A549 (cell line): ENCODE results near the gene RELN. TPM values are rescaled to one million over a fixed set of nuclear protein-coding genes. Genes with fewer than 3 reads are reported as not detected.
A peak's percentile ranks its signal among the peaks of the same experiment; 100 is the strongest.
"Not testable (repeated sequence)": the region's sequence is repeated elsewhere in the genome, so short reads cannot be mapped to it uniquely, and the experiment has no call there.

Source experiments
- ATAC-seq, 2 experiments: fragments of 200-7000 bp in 1 of 2; fragments of >200 bp in 1 of 2; cut with Nextera tagmentation in 1 of 2; cut with Tn5 transposase in 1 of 2; 3 replicates each; pipeline versions ENCODE4 v1.8.0 to v1.9.1; 2018 to 2020; ENCODE audit warnings: mild to moderate bottlenecking in 1 of 2, moderate library complexity in 1 of 2
- CTCF ChIA-PET: fragments of 300-600 bp; sonication (Branson Sonifier 250); formaldehyde crosslinking; extraction: SDS; loops from one replicate; lab custom pipeline; 2021; ENCODE audit warnings: antibody characterized with exemption, inconsistent platforms; lab: Yijun Ruan, JAX
- POLR2A ChIA-PET: fragments of 350-600 bp; formaldehyde crosslinking; extraction: SDS; loops from one replicate; lab custom pipeline; 2021; ENCODE audit warnings: antibody characterized with exemption, inconsistent platforms; lab: Yijun Ruan, JAX
- DNase-seq, 2 experiments: peaks; one replicate each; pipeline versions ENCODE4 v3.0.0 to v3.0.0-alpha.2; 2011 to 2016; ENCODE audit warnings: low read depth in 1 of 2, low spot score in 1 of 2
- FAIRE-seq: peaks from 2 replicates; lab custom pipeline; 2011; peaks lifted over from hg19 to GRCh38; lab: Jason Lieb, UNC
- H3K27ac ChIP-seq, 2 experiments: fragments of >200 bp; sonication (Bioruptor Twin); formaldehyde crosslinking; 3 replicates each; pipeline ENCODE4 v1.5.1; 2016 to 2017
- H3K4me1 ChIP-seq: fragments of >200 bp; sonication (Bioruptor Twin); formaldehyde crosslinking; 3 replicates; pipeline ENCODE4 v1.6.1; 2016
- H3K4me2 ChIP-seq: fragments of >200 bp; sonication (Bioruptor Twin); formaldehyde crosslinking; 3 replicates; pipeline ENCODE4 v1.6.1; 2016
- H3K4me3 ChIP-seq: fragments of >200 bp; sonication (Bioruptor Twin); formaldehyde crosslinking; 3 replicates; pipeline ENCODE4 v1.5.1; 2016
- H3K9me3 ChIP-seq: fragments of >200 bp; sonication (Bioruptor Twin); formaldehyde crosslinking; 3 replicates; pipeline ENCODE4 v1.6.1; 2016
- CBX2 ChIP-seq: fragments of 200-600 bp; sonication (generic); IDR thresholded peaks from 2 replicates; pipeline ENCODE4 v1.6.1; 2016; ENCODE audit warnings: low read depth, mild to moderate bottlenecking, borderline replicate concordance
- CBX8 ChIP-seq: fragments of 200-600 bp; sonication (generic); IDR thresholded peaks from 2 replicates; pipeline ENCODE4 v1.6.1; 2016
- ESRRA ChIP-seq: fragments of 150-350 bp; IDR thresholded peaks from 2 replicates; pipeline ENCODE4 v1.6.1; 2014; ENCODE audit warnings: mild to moderate bottlenecking, low read length, borderline replicate concordance
- FOXS1 ChIP-seq: fragments of 250-450 bp; sonication (Bioruptor Pico); IDR thresholded peaks from 2 replicates; pipeline ENCODE4 v1.5.0; 2020; ENCODE audit warnings: mild to moderate bottlenecking, moderate library complexity
- HOXB13 ChIP-seq: fragments of 250-450 bp; sonication (Bioruptor Pico); IDR thresholded peaks from 2 replicates; pipeline ENCODE4 v1.5.0; 2020; ENCODE audit warnings: low read depth, mild to moderate bottlenecking, moderate library complexity
- KDM5A ChIP-seq: fragments of 200-600 bp; sonication (generic); IDR thresholded peaks from 2 replicates; pipeline ENCODE4 v1.6.1; 2016; ENCODE audit warnings: antibody characterized with exemption, mild to moderate bottlenecking
- MYC ChIP-seq: IDR thresholded peaks from 2 replicates; pipeline ENCODE4 v1.6.1; 2012; ENCODE audit warnings: mild to moderate bottlenecking, inconsistent platforms, low read length, improper control_type of control experiment, borderline replicate concordance
- NFE2L2 ChIP-seq: fragments of 150-350 bp; conservative IDR thresholded peaks from 2 replicates; pipeline ENCODE4 v1.6.1; 2014; ENCODE audit warnings: low read length
- RAD21 ChIP-seq, 2 experiments: fragments of >200 bp in 1 of 2; sonication (Bioruptor Twin) in 1 of 2; formaldehyde crosslinking in 1 of 2; IDR thresholded peaks in 1 of 2; conservative IDR thresholded peaks in 1 of 2; 2 replicates in 1 of 2; 3 replicates in 1 of 2; pipeline ENCODE4 v1.6.1; 2012 to 2018; ENCODE audit warnings: inconsistent platforms in 1 of 2
- RFX5 ChIP-seq: fragments of 450-650 bp; IDR thresholded peaks from 2 replicates; pipeline ENCODE4 v1.7.1; 2014; ENCODE audit warnings: antibody characterized with exemption, mild to moderate bottlenecking, moderate library complexity
- ZFP36 ChIP-seq: fragments of 450-650 bp; IDR thresholded peaks from 2 replicates; pipeline ENCODE4 v1.6.1; 2014; ENCODE audit warnings: borderline replicate concordance; ENCODE audit not compliant: partially characterized antibody
- ZNF302 ChIP-seq: fragments of 250-450 bp; sonication (Bioruptor Pico); IDR thresholded peaks from 2 replicates; pipeline ENCODE4 v1.9.0; 2021; ENCODE audit warnings: inconsistent platforms, mild to moderate bottlenecking, moderate library complexity
- ZSCAN20 ChIP-seq: fragments of 250-450 bp; sonication (Bioruptor Pico); IDR thresholded peaks from 2 replicates; pipeline ENCODE4 v1.8.0; 2022; ENCODE audit warnings: mild to moderate bottlenecking, moderate library complexity
- WGBS: methylation state at CpG from one replicate; pipeline ENCODE4 v1.1.6; 2017; ENCODE audit errors: missing lambda C conversion rate; 5-methylcytosine and 5-hydroxymethylcytosine counted together
- polyA plus RNA-seq, 4 experiments: library from polyadenylated mRNA; depleted of rRNA in 3 of 4; stranded (reverse); fragments of >200 nt; fragmentation: RNase III in 1 of 4; extraction: RNeasy Plus Mini Kit Qiagen cat#74134 plus additional on column Dnase treatment in 1 of 4; gene quantifications; 2 replicates in 3 of 4; 3 replicates in 1 of 4; pipeline ENCODE4 v1.2.3, GENCODE V29; 2011 to 2017
- TF ChIP-seq, protein P1 (sequence below): fragments of >200 bp; sonication (Bioruptor Twin); formaldehyde crosslinking; IDR thresholded peaks from 3 replicates; pipeline ENCODE4 v1.5.1; 2016

RELN gene
- polyA plus RNA-seq, 2 of the 4 experiments (the other 2 are of a cell fraction) = not detected

- TF ChIP-seq RFX5 (no peak), ZSCAN20 (CRISPR knock-in tag) (no peak), FOXS1 (CRISPR knock-in tag) (no peak), CBX2 (no peak), ESRRA (no peak), ZFP36 (no peak), MYC (no peak), CBX8 (no peak), NFE2L2 (no peak)
- TF ChIP-seq, protein P1, sequence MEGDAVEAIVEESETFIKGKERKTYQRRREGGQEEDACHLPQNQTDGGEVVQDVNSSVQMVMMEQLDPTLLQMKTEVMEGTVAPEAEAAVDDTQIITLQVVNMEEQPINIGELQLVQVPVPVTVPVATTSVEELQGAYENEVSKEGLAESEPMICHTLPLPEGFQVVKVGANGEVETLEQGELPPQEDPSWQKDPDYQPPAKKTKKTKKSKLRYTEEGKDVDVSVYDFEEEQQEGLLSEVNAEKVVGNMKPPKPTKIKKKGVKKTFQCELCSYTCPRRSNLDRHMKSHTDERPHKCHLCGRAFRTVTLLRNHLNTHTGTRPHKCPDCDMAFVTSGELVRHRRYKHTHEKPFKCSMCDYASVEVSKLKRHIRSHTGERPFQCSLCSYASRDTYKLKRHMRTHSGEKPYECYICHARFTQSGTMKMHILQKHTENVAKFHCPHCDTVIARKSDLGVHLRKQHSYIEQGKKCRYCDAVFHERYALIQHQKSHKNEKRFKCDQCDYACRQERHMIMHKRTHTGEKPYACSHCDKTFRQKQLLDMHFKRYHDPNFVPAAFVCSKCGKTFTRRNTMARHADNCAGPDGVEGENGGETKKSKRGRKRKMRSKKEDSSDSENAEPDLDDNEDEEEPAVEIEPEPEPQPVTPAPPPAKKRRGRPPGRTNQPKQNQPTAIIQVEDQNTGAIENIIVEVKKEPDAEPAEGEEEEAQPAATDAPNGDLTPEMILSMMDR = no peak
- Histone ChIP-seq H3K4me1 (no peaks in the 10 kb centered on the region), H3K27ac (no peak overlapping the region), H3K4me3 (no peak overlapping the region), H3K9me3 (no peaks in the 10 kb centered on the region), H3K4me2 (no peak overlapping the region)
- ChIA-PET POLR2A (no interaction called here), CTCF (no interaction called here)
- ATAC-seq = no peak
- no peak for DNase-seq
- WGBS = 2% methylated on average over 1 of the region's 1 CpG
- peak; percentile 39 for FAIRE-seq
Observed at GRCh38 chr7:103784646-103785286, 204.7 kb downstream of the RELN start.

- WGBS = 0% methylated on average over 1 of the region's 1 CpG
- CTCF ChIA-PET = interaction anchor here (1.2 kb wide), 1 partner anchor 40 kb away, joined by 3 read pairs; no protein-coding TSS in a partner anchor
- TF ChIP-seq RAD21 (conservative IDR thresholded peaks at IDR 0.05 in 1 of 2, IDR thresholded peaks at IDR 0.05 in 1 of 2) = no peak
- no peak for TF ChIP-seq KDM5A
- TF ChIP-seq HOXB13 = no peak
Observed at GRCh38 chr7:103781409-103781808, 208.0 kb downstream of the RELN start.

GRCh38 chr7:103780561-103780960 is 208.9 kb downstream of the RELN start:
- H3K4me3 ChIP-seq, DNase-seq, H3K4me2 ChIP-seq, ATAC-seq, H3K27ac ChIP-seq, FAIRE-seq, H3K9me3 ChIP-seq, POLR2A ChIA-PET, H3K4me1 ChIP-seq: not testable (repeated sequence)
- WGBS = 52% methylated on average over 2 of the region's 2 CpGs
- CTCF ChIA-PET = interaction anchor here (1.2 kb wide), 1 partner anchor 40 kb away, joined by 3 read pairs; no protein-coding TSS in a partner anchor

More at GRCh38 chr7:103781409-103781808, 208.0 kb downstream of the RELN start:
- ATAC-seq (no peak), DNase-seq (no peak), FAIRE-seq (no peak)
- Histone ChIP-seq H3K4me2 (no peak overlapping the region), H3K27ac (no peak overlapping the region), H3K4me3 (no peak overlapping the region), H3K9me3 (no peaks in the 10 kb centered on the region), H3K4me1 (no peaks in the 10 kb centered on the region)
- POLR2A ChIA-PET = no interaction called here

DNA sequence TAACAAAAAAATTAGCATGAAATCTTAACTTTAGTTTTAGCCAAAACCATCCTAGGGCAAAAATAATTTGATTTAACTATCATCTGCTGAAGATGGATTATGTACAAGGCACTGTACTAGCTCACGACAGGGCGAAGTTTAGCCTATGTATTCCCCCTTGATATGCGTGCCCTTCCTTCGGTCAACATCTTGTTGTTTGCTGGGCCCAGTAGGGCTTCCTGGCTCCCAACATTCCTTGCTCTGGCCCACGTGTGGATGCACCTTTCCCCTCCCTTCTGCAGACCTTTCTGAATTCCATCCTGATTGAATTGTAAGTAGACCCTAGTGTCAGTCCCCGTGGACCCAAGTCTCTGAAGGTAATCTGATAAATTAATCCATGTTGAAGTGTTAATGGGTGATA is 212.0 kb downstream of the RELN start:
- WGBS = 47% methylated on average over 6 of the region's 6 CpGs

More for the DNA sequence above, 212.0 kb downstream of the RELN start:
- Histone ChIP-seq H3K27ac (no peak overlapping the region), H3K9me3 (no peaks in the 10 kb centered on the region), H3K4me3 (no peak overlapping the region)
- FAIRE-seq = no peak
- no peak for TF ChIP-seq NFE2L2
- no peak for TF ChIP-seq ZNF302
- TF ChIP-seq, protein P1 = no peak
- TF ChIP-seq, all 56 proteins: peak for 0
- POLR2A ChIA-PET = no interaction called here
- no peak overlapping the region for H3K4me2 ChIP-seq
- DNase-seq (no peak), ATAC-seq (no peak)
- H3K4me1 ChIP-seq = no peaks in the 10 kb centered on the region
- CTCF ChIA-PET = no interaction called here
